Hepatocyte (in vitro differentiated cells): ENCODE results near the gene MRPS18B. TPM values are rescaled to one million over a fixed set of nuclear protein-coding genes. Genes with fewer than 3 reads are reported as not detected.
A peak's percentile ranks its signal among the peaks of the same experiment; 100 is the strongest.

Experiments used
- DNase-seq: peaks from one replicate; pipeline ENCODE4 v3.0.0-alpha.2; 2016; ENCODE audit warnings: low spot score
- H2AFZ ChIP-seq: fragments of 200-600 bp; sonication (generic); 2 replicates; pipeline ENCODE4 v1.6.0; 2016; ENCODE audit warnings: antibody characterized with exemption, mild to moderate bottlenecking
- H3K27ac ChIP-seq: fragments of 200-600 bp; sonication (generic); 2 replicates; pipeline ENCODE4 v1.5.1; 2016; ENCODE audit warnings: mild to moderate bottlenecking
- H3K27me3 ChIP-seq: fragments of 200-600 bp; sonication (generic); 2 replicates; pipeline ENCODE4 v1.6.1; 2016
- H3K36me3 ChIP-seq: fragments of 200-600 bp; sonication (generic); replicated peaks from 2 replicates; pipeline ENCODE4 v1.5.1; 2016; ENCODE audit warnings: low read depth; ENCODE audit not compliant: insufficient read depth
- H3K4me1 ChIP-seq: fragments of 200-600 bp; sonication (generic); 2 replicates; pipeline ENCODE4 v1.5.1; 2016; ENCODE audit warnings: mild to moderate bottlenecking, moderate library complexity; ENCODE audit not compliant: insufficient read depth
- H3K4me2 ChIP-seq: fragments of 200-600 bp; sonication (generic); 2 replicates; pipeline ENCODE4 v1.6.0; 2016
- H3K4me3 ChIP-seq: fragments of 200-600 bp; sonication (generic); 2 replicates; pipeline ENCODE4 v1.5.1; 2016; ENCODE audit warnings: mild to moderate bottlenecking
- H3K79me2 ChIP-seq: fragments of 200-600 bp; sonication (generic); 2 replicates; pipeline ENCODE4 v1.6.0; 2017; ENCODE audit warnings: mild to moderate bottlenecking
- H3K9me2 ChIP-seq: fragments of 200-600 bp; sonication (generic); replicated peaks from 2 replicates; pipeline ENCODE4 v1.6.0; 2017; ENCODE audit warnings: mild to moderate bottlenecking; ENCODE audit not compliant: insufficient read depth
- H3K9me3 ChIP-seq: fragments of 200-600 bp; sonication (generic); 2 replicates; pipeline ENCODE4 v1.5.1; 2016; ENCODE audit warnings: low read depth, mild to moderate bottlenecking
- H4K20me1 ChIP-seq: fragments of 200-600 bp; sonication (generic); 2 replicates; pipeline ENCODE4 v1.6.0; 2016; ENCODE audit warnings: mild to moderate bottlenecking; ENCODE audit not compliant: insufficient read depth, poor library complexity, severe bottlenecking
- EZH2 ChIP-seq: fragments of 200-600 bp; sonication (generic); IDR thresholded peaks from 2 replicates; pipeline ENCODE4 v1.6.1; 2016; ENCODE audit warnings: antibody characterized with exemption, mild to moderate bottlenecking, borderline replicate concordance
- EZH2phosphoT487 ChIP-seq: fragments of 200-600 bp; sonication (generic); IDR thresholded peaks from one replicate; pipeline ENCODE4 v1.6.1; 2018; ENCODE audit warnings: antibody characterized with exemption, mild to moderate bottlenecking, low read depth, moderate library complexity; ENCODE audit not compliant: unreplicated experiment, severe bottlenecking
- WGBS: methylation state at CpG from one replicate; pipeline ENCODE4 v1.1.6; 2016; ENCODE audit warnings: low lambda C conversion rate; ENCODE audit errors: missing lambda C conversion rate; 5-methylcytosine and 5-hydroxymethylcytosine counted together
- polyA plus RNA-seq: library from polyadenylated mRNA; unstranded; fragments of >200 nt; fragmentation: Nextera tagmentation; extraction: Ambion mirVana; gene quantifications from 2 replicates; pipeline ENCODE4 v1.2.1, GENCODE V29; 2016
- total RNA-seq: library from RNA; depleted of rRNA; stranded (reverse); fragments of >200 nt; gene quantifications from 2 replicates; pipeline ENCODE4 v1.2.3, GENCODE V29; 2014
- TF ChIP-seq, protein P1 (sequence below): fragments of 200-600 bp; sonication (generic); IDR thresholded peaks from 2 replicates; pipeline ENCODE4 v1.5.1; 2016; ENCODE audit warnings: antibody characterized with exemption, mild to moderate bottlenecking; ENCODE audit not compliant: poor library complexity

Gene MRPS18B
- 38.7 and 40.1 TPM in 2 replicates for total RNA-seq
- polyA plus RNA-seq = 59.4 and 60.9 TPM in 2 replicates

GRCh38 chr6:30617565-30618269 is at the start of gene MRPS18B:
TSS of gene MRPS18B (plus strand) at chr6:30617840. CDS start at chr6:30617866, 26 bp downstream.
- TF ChIP-seq, protein P1, sequence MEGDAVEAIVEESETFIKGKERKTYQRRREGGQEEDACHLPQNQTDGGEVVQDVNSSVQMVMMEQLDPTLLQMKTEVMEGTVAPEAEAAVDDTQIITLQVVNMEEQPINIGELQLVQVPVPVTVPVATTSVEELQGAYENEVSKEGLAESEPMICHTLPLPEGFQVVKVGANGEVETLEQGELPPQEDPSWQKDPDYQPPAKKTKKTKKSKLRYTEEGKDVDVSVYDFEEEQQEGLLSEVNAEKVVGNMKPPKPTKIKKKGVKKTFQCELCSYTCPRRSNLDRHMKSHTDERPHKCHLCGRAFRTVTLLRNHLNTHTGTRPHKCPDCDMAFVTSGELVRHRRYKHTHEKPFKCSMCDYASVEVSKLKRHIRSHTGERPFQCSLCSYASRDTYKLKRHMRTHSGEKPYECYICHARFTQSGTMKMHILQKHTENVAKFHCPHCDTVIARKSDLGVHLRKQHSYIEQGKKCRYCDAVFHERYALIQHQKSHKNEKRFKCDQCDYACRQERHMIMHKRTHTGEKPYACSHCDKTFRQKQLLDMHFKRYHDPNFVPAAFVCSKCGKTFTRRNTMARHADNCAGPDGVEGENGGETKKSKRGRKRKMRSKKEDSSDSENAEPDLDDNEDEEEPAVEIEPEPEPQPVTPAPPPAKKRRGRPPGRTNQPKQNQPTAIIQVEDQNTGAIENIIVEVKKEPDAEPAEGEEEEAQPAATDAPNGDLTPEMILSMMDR = no peak
- TF ChIP-seq EZH2phosphoT487 (no peak), EZH2 (no peak)
- Histone ChIP-seq H3K27ac (peak within 1 kb of the TSS; percentile 98), H3K9me2 (no peaks in the 10 kb centered on the region), H3K9me3 (no peaks in the 10 kb centered on the region), H2AFZ (peak within 1 kb of the TSS; percentile 24), H3K4me1 (peaks cover 18% of the 10 kb centered on the region), H3K79me2 (peaks cover 37% of the 10 kb centered on the region), H3K4me2 (peak within 1 kb of the TSS; percentile 90), H3K36me3 (peaks cover 6% of the 10 kb centered on the region), H3K4me3 (peak within 1 kb of the TSS; percentile 81), H4K20me1 (peaks cover 14% of the 10 kb centered on the region), H3K27me3 (no peaks in the 10 kb centered on the region)
- under 1% methylated on average over 34 of the region's 34 CpGs for WGBS
- DNase-seq = peak; percentile 98

DNA sequence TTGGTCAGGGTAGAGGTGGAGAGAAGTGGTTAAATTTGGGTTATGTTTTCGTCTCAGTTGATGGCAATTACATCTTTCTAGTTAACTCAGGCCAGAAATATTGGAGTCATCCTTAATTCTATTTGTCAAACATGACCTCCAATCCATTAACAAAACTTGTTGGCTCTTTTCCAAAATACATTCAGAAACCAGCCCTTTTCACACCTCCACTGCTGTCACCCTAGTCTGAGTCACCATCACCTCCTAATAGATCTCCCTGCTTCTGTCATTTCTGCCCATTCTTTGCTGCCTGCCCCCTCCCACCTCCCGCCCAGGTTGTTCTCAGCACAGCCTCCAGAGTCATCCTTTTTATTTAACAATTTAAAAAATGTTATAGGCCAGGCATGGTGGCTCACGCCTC is 49.4 kb upstream of the MRPS18B start:
- H3K27me3 ChIP-seq = no peaks in the 10 kb centered on the region
- peaks cover 17% of the 10 kb centered on the region for H3K4me1 ChIP-seq
- WGBS = 76% methylated on average over 3 of the region's 3 CpGs
- no peaks in the 10 kb centered on the region for H3K9me2 ChIP-seq
- no peak overlapping the region for H2AFZ ChIP-seq
- peaks cover 13% of the 10 kb centered on the region for H4K20me1 ChIP-seq
- H3K36me3 ChIP-seq = no peaks in the 10 kb centered on the region
- TF ChIP-seq EZH2 = no peak
- TF ChIP-seq, protein P1 = no peak
- no peak for TF ChIP-seq EZH2phosphoT487
- H3K4me3 ChIP-seq = no peak overlapping the region
- H3K9me3 ChIP-seq = no peaks in the 10 kb centered on the region
- no peak overlapping the region for H3K27ac ChIP-seq
- DNase-seq = no peak
- H3K79me2 ChIP-seq = peaks cover 14% of the 10 kb centered on the region
- H3K4me2 ChIP-seq = no peak overlapping the region

GRCh38 chr6:30570263-30570662 is 47.4 kb upstream of the MRPS18B start:
- Histone ChIP-seq H3K27me3 (no peaks in the 10 kb centered on the region), H3K27ac (peak overlapping the region; percentile 87), H3K4me3 (peak overlapping the region; percentile 26), H3K4me1 (peaks cover 17% of the 10 kb centered on the region), H3K36me3 (no peaks in the 10 kb centered on the region), H3K4me2 (peak overlapping the region; percentile 77), H3K9me3 (no peaks in the 10 kb centered on the region), H4K20me1 (peaks cover 31% of the 10 kb centered on the region), H2AFZ (peak overlapping the region; percentile 69), H3K9me2 (no peaks in the 10 kb centered on the region), H3K79me2 (peaks cover 34% of the 10 kb centered on the region)
- no peak for DNase-seq
- 37% methylated on average over 1 of the region's 1 CpG for WGBS
- TF ChIP-seq, protein P1 = no peak
- no peak for TF ChIP-seq EZH2
- TF ChIP-seq EZH2phosphoT487 = no peak
